OCI-LY3 (cell line): ENCODE measurements around the gene CCT2.

Source experiments
- EZH2phosphoT487 ChIP-seq: fragments of 200-600 bp; shearing (Covaris generic); IDR thresholded peaks from 2 replicates; pipeline ENCODE4 v1.6.1; 2018; ENCODE audit warnings: antibody characterized with exemption, mixed run types, low read depth
- TF ChIP-seq, protein P1 (sequence below): fragments of 200-600, 300-600 bp; sonication (generic); IDR thresholded peaks from 2 replicates; pipeline ENCODE4 v1.5.1; 2014; ENCODE audit warnings: antibody characterized with exemption, low read length, low read depth

DNA sequence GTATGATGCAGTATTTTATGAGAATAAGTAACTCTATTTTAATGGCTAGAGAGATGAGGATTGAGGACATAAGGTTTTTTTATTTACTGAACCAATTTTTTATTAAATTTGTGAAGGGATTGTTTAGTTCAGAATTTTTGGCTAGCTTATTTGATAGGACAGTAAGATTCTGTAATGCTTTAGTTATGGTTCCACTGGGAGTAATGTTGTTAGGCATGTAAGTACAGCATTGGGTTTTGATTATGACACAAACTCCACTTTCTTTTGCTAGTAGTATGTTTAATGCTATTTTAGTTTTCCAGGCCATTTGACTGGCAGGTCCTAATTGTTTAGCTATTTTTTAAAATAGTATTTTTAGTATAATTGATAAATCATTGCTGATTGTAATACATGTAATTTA is 59.3 kb downstream of the CCT2 start:
- TF ChIP-seq, protein P1, sequence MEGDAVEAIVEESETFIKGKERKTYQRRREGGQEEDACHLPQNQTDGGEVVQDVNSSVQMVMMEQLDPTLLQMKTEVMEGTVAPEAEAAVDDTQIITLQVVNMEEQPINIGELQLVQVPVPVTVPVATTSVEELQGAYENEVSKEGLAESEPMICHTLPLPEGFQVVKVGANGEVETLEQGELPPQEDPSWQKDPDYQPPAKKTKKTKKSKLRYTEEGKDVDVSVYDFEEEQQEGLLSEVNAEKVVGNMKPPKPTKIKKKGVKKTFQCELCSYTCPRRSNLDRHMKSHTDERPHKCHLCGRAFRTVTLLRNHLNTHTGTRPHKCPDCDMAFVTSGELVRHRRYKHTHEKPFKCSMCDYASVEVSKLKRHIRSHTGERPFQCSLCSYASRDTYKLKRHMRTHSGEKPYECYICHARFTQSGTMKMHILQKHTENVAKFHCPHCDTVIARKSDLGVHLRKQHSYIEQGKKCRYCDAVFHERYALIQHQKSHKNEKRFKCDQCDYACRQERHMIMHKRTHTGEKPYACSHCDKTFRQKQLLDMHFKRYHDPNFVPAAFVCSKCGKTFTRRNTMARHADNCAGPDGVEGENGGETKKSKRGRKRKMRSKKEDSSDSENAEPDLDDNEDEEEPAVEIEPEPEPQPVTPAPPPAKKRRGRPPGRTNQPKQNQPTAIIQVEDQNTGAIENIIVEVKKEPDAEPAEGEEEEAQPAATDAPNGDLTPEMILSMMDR, result no peak
- no peak for TF ChIP-seq EZH2phosphoT487
